ENCODE measurements around the gene ORC2. TPM values are rescaled to one million over a fixed set of nuclear protein-coding genes. Genes with fewer than 3 reads are reported as not detected.

ORC2 gene
- total and polyA plus RNA-seq, 2 donors (not counting 1 experiment from before 2014, with no cell fraction given): 5.7 to 13.9 TPM

- Histone ChIP-seq H3K79me2 (ENCODE audit: control insufficient read depth, insufficient read depth, low read length) (no peaks in the 10 kb centered on the region), H3K27ac (ENCODE audit: insufficient read depth, low read length) (no peak overlapping the region), H3K4me3 (replicated peaks in 1 of 4; ENCODE audit: control extremely low read depth in 1 of 4, insufficient read depth in 1 of 4, low read depth in 3 of 4, low read length in 4 of 4) (no peak overlapping the region), H3K4me1 (ENCODE audit: control insufficient read depth, extremely low read depth, insufficient read depth, low read length) (no peaks in the 10 kb centered on the region), H3K9me3 (ENCODE audit: control insufficient read depth, insufficient read depth, low read depth, low read length) (no peaks in the 10 kb centered on the region), H3K9ac (ENCODE audit: insufficient read depth, low read length) (no peak overlapping the region), H3K27me3 (ENCODE audit: control insufficient read depth, insufficient read depth, low read length) (no peaks in the 10 kb centered on the region), H3K36me3 (ENCODE audit: control insufficient read depth, insufficient read depth, low read length) (peaks cover 2% of the 10 kb centered on the region), H3K4me2 (ENCODE audit: extremely low read depth, insufficient read depth, low read length) (no peak overlapping the region), H2AFZ (ENCODE audit: low read length) (no peak overlapping the region), H4K20me1 (ENCODE audit: control insufficient read depth, extremely low read depth, insufficient read depth, low read length) (no peaks in the 10 kb centered on the region)
- no peak for DNase-seq (ENCODE audit: low read depth in 2 of 2)
- TF ChIP-seq, protein P1, sequence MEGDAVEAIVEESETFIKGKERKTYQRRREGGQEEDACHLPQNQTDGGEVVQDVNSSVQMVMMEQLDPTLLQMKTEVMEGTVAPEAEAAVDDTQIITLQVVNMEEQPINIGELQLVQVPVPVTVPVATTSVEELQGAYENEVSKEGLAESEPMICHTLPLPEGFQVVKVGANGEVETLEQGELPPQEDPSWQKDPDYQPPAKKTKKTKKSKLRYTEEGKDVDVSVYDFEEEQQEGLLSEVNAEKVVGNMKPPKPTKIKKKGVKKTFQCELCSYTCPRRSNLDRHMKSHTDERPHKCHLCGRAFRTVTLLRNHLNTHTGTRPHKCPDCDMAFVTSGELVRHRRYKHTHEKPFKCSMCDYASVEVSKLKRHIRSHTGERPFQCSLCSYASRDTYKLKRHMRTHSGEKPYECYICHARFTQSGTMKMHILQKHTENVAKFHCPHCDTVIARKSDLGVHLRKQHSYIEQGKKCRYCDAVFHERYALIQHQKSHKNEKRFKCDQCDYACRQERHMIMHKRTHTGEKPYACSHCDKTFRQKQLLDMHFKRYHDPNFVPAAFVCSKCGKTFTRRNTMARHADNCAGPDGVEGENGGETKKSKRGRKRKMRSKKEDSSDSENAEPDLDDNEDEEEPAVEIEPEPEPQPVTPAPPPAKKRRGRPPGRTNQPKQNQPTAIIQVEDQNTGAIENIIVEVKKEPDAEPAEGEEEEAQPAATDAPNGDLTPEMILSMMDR (conservative IDR thresholded peaks at IDR 0.05 in 1 of 2, IDR thresholded peaks at IDR 0.05 in 1 of 2; ENCODE audit: low read depth in 1 of 2, low read length in 2 of 2): no peak
- TF ChIP-seq EZH2 (IDR thresholded peaks at IDR 0.05; ENCODE audit: low read length, missing control alignments): no peak
Measured at GRCh38 chr2:200987137-200987536, 23.7 kb upstream of the ORC2 start.

DNA sequence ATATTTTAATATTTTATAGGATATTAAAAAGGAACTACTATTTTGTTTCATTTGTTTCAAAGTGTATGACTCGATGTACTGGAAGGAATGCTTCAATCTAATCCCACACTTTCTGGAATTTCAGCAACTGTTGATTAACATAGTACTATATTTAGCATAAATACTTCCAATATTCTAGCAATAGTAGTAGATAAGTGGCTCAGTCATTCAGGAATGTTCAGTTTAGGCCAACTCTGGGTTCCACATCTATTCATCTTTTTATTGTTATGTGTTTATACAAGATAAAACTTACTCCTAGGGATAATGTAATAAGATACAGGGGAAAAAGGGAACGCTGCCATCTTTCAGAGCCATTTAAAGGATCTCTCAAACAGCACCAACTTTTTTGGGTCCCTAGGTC lies 22.3 kb upstream of the ORC2 start:
- H3K27me3 ChIP-seq (ENCODE audit: control insufficient read depth, insufficient read depth, low read length): no peaks in the 10 kb centered on the region
- H2AFZ ChIP-seq (ENCODE audit: low read length): no peak overlapping the region
- H3K79me2 ChIP-seq (ENCODE audit: control insufficient read depth, insufficient read depth, low read length): no peaks in the 10 kb centered on the region
- H3K4me1 ChIP-seq (ENCODE audit: control insufficient read depth, extremely low read depth, insufficient read depth, low read length): no peaks in the 10 kb centered on the region
- no peak overlapping the region for H3K4me3 ChIP-seq (replicated peaks in 1 of 4; ENCODE audit: control extremely low read depth in 1 of 4, insufficient read depth in 1 of 4, low read depth in 3 of 4, low read length in 4 of 4)
- peak; percentile 27 to 89 for DNase-seq (ENCODE audit: low read depth in 2 of 2)
- no peaks in the 10 kb centered on the region for H3K9me3 ChIP-seq (ENCODE audit: control insufficient read depth, insufficient read depth, low read depth, low read length)
- peak overlapping the region; percentile 29 for H3K27ac ChIP-seq (ENCODE audit: insufficient read depth, low read length)
- H3K4me2 ChIP-seq (ENCODE audit: extremely low read depth, insufficient read depth, low read length): peak overlapping the region; percentile 54
- H3K36me3 ChIP-seq (ENCODE audit: control insufficient read depth, insufficient read depth, low read length): peaks cover 5% of the 10 kb centered on the region
- TF ChIP-seq EZH2 (IDR thresholded peaks at IDR 0.05; ENCODE audit: low read length, missing control alignments): no peak
- TF ChIP-seq, protein P1 (conservative IDR thresholded peaks at IDR 0.05 in 1 of 2, IDR thresholded peaks at IDR 0.05 in 1 of 2; ENCODE audit: low read depth in 1 of 2, low read length in 2 of 2): no peak
- no peak overlapping the region for H3K9ac ChIP-seq (ENCODE audit: insufficient read depth, low read length)
- no peaks in the 10 kb centered on the region for H4K20me1 ChIP-seq (ENCODE audit: control insufficient read depth, extremely low read depth, insufficient read depth, low read length)

GRCh38 chr2:200976710-200977109 lies 13.2 kb upstream of the ORC2 start:
- Histone ChIP-seq H3K4me2 (ENCODE audit: extremely low read depth, insufficient read depth, low read length) (no peak overlapping the region), H3K4me1 (ENCODE audit: control insufficient read depth, extremely low read depth, insufficient read depth, low read length) (no peaks in the 10 kb centered on the region), H3K27ac (ENCODE audit: insufficient read depth, low read length) (no peak overlapping the region), H4K20me1 (ENCODE audit: control insufficient read depth, extremely low read depth, insufficient read depth, low read length) (no peaks in the 10 kb centered on the region), H2AFZ (ENCODE audit: low read length) (no peak overlapping the region), H3K4me3 (replicated peaks in 1 of 4; ENCODE audit: control extremely low read depth in 1 of 4, insufficient read depth in 1 of 4, low read depth in 3 of 4, low read length in 4 of 4) (no peak overlapping the region), H3K9me3 (ENCODE audit: control insufficient read depth, insufficient read depth, low read depth, low read length) (no peaks in the 10 kb centered on the region), H3K79me2 (ENCODE audit: control insufficient read depth, insufficient read depth, low read length) (no peaks in the 10 kb centered on the region), H3K36me3 (ENCODE audit: control insufficient read depth, insufficient read depth, low read length) (peaks cover 2% of the 10 kb centered on the region), H3K27me3 (ENCODE audit: control insufficient read depth, insufficient read depth, low read length) (no peaks in the 10 kb centered on the region), H3K9ac (ENCODE audit: insufficient read depth, low read length) (no peak overlapping the region)
- TF ChIP-seq EZH2 (IDR thresholded peaks at IDR 0.05; ENCODE audit: low read length, missing control alignments): no peak
- TF ChIP-seq, protein P1 (conservative IDR thresholded peaks at IDR 0.05 in 1 of 2, IDR thresholded peaks at IDR 0.05 in 1 of 2; ENCODE audit: low read depth in 1 of 2, low read length in 2 of 2): no peak
- no peak for DNase-seq (ENCODE audit: low read depth in 2 of 2)
